H1 (cell line): ENCODE results near the gene NT5M. TPM values are rescaled to one million over a fixed set of nuclear protein-coding genes. Genes with fewer than 3 reads are reported as not detected.

Source experiments
- CTCF ChIA-PET: fragments of 300-600 bp; sonication (Branson Sonifier 250); formaldehyde crosslinking; loops from one replicate; lab custom pipeline; 2021; ENCODE audit not compliant: partially characterized antibody; lab: Charles Lee
- POLR2A ChIA-PET: fragments of 300-600 bp; sonication (Branson Sonifier 250); formaldehyde crosslinking; loops from one replicate; lab custom pipeline; 2021; ENCODE audit warnings: inconsistent platforms; ENCODE audit not compliant: partially characterized antibody; lab: Charles Lee
- DNase-seq, 2 experiments: peaks; one replicate each; pipeline versions ENCODE4 v3.0.0 to v3.0.0-alpha.2; 2010 to 2022; ENCODE audit warnings: low spot score in 2 of 2, low read depth in 1 of 2, mixed read lengths in 1 of 2
- FAIRE-seq: peaks from 2 replicates; lab custom pipeline; 2011; peaks lifted over from hg19 to GRCh38; lab: Jason Lieb, UNC
- H2AFZ ChIP-seq: 2 replicates; pipeline ENCODE4 v1.8.1; 2012; ENCODE audit warnings: low read length, inconsistent platforms
- H2AK5ac ChIP-seq: 2 replicates; pipeline ENCODE4 v1.6.1; 2013; ENCODE audit warnings: low read depth, low read length
- H2BK120ac ChIP-seq: replicated peaks from 2 replicates; pipeline ENCODE3; 2013; ENCODE audit warnings: low read depth, low read length, inconsistent platforms
- H2BK12ac ChIP-seq: 2 replicates; pipeline ENCODE4 v1.6.1; 2013; ENCODE audit warnings: low read depth, low read length
- H2BK15ac ChIP-seq: 2 replicates; pipeline ENCODE4 v1.6.1; 2013; ENCODE audit warnings: low read length
- H2BK20ac ChIP-seq: 2 replicates; pipeline ENCODE4 v1.6.1; 2013; ENCODE audit warnings: low read length
- H2BK5ac ChIP-seq: 2 replicates; pipeline ENCODE4 v1.6.1; 2013; ENCODE audit warnings: low read depth, low read length
- H3K14ac ChIP-seq: 2 replicates; pipeline ENCODE4 v1.6.1; 2013; ENCODE audit warnings: inconsistent platforms; ENCODE audit not compliant: insufficient read length
- H3K18ac ChIP-seq: 2 replicates; pipeline ENCODE4 v1.6.1; 2013; ENCODE audit warnings: low read length; ENCODE audit errors: extremely low read depth
- H3K23ac ChIP-seq: 2 replicates; pipeline ENCODE4 v1.6.1; 2013; ENCODE audit warnings: inconsistent platforms; ENCODE audit not compliant: insufficient read length
- H3K23me2 ChIP-seq: 2 replicates; pipeline ENCODE4 v1.6.1; 2013; ENCODE audit warnings: low read depth, low read length
- H3K27ac ChIP-seq: 2 replicates; pipeline ENCODE4 v1.6.1; 2011; ENCODE audit warnings: low read depth, low read length, inconsistent platforms
- H3K27me3 ChIP-seq, 4 experiments: replicated peaks in 1 of 4; 1 replicate in 1 of 4; 2 replicates in 3 of 4; pipeline versions ENCODE4 v1.6.1 to v1.8.1; 2011 to 2013; ENCODE audit warnings: low read length in 3 of 4, mild to moderate bottlenecking in 3 of 4, inconsistent platforms in 2 of 4, mixed read lengths in 2 of 4, moderate library complexity in 1 of 4; ENCODE audit not compliant: control insufficient read depth in 3 of 4, insufficient read depth in 3 of 4; ENCODE audit errors: extremely low read depth in 1 of 4
- H3K36me3 ChIP-seq, 4 experiments: 2 replicates each; pipeline versions ENCODE4 v1.6.1 to v1.8.1; 2011 to 2013; ENCODE audit warnings: mild to moderate bottlenecking in 4 of 4, low read length in 3 of 4, moderate library complexity in 2 of 4, control low read depth in 1 of 4, inconsistent platforms in 1 of 4; ENCODE audit not compliant: insufficient read depth in 4 of 4, control insufficient read depth in 2 of 4
- H3K4ac ChIP-seq: replicated peaks from 2 replicates; pipeline ENCODE3; 2013; ENCODE audit warnings: low read length, low read depth, mixed read lengths, inconsistent platforms; ENCODE audit not compliant: insufficient read length
- H3K4me1 ChIP-seq, 4 experiments: replicated peaks in 1 of 4; 1 replicate in 1 of 4; 2 replicates in 3 of 4; pipeline versions ENCODE4 v1.6.1 to v1.8.1; 2011 to 2013; ENCODE audit warnings: low read length in 3 of 4, inconsistent platforms in 2 of 4, mixed read lengths in 1 of 4; ENCODE audit not compliant: insufficient read depth in 4 of 4, control insufficient read depth in 3 of 4
- H3K4me2 ChIP-seq, 2 experiments: 2 replicates each; pipeline versions ENCODE4 v1.6.1 to v1.8.1; 2011 to 2013; ENCODE audit warnings: low read depth in 2 of 2, low read length in 2 of 2, control low read depth in 1 of 2, inconsistent platforms in 1 of 2, mild to moderate bottlenecking in 1 of 2; ENCODE audit not compliant: insufficient read depth in 1 of 2
- H3K4me3 ChIP-seq, 4 experiments: fragments of 200-600, 300-600 bp in 1 of 4; sonication (generic), shearing (Covaris generic), sonication (Bioruptor Twin) in 1 of 4; 2 replicates each; pipeline versions ENCODE4 v1.5.1 to v1.8.1; 2011 to 2016; ENCODE audit warnings: low read length in 4 of 4, low read depth in 3 of 4, control low read depth in 2 of 4, inconsistent platforms in 2 of 4, mild to moderate bottlenecking in 2 of 4, mixed read lengths in 1 of 4, moderate library complexity in 1 of 4; ENCODE audit not compliant: insufficient read depth in 2 of 4; ENCODE audit errors: extremely low read depth in 1 of 4
- H3K56ac ChIP-seq: replicated peaks from 2 replicates; pipeline ENCODE3; 2013; ENCODE audit warnings: low read depth, mild to moderate bottlenecking, mixed read lengths, low read length, inconsistent platforms; ENCODE audit not compliant: insufficient read length
- H3K79me1 ChIP-seq: 2 replicates; pipeline ENCODE4 v1.6.1; 2013; ENCODE audit warnings: low read depth, low read length, control low read depth
- H3K79me2 ChIP-seq, 2 experiments: 2 replicates each; pipeline versions ENCODE4 v1.6.1 to v1.8.1; 2012 to 2013; ENCODE audit warnings: low read length in 2 of 2, mild to moderate bottlenecking in 2 of 2, inconsistent platforms in 1 of 2; ENCODE audit not compliant: insufficient read depth in 2 of 2, control insufficient read depth in 1 of 2
- H3K9ac ChIP-seq, 4 experiments: replicated peaks in 1 of 4; 1 replicate in 1 of 4; 2 replicates in 3 of 4; pipeline versions ENCODE4 v1.6.1 to v1.8.1; 2011 to 2013; ENCODE audit warnings: low read depth in 3 of 4, low read length in 3 of 4, control low read depth in 2 of 4, mild to moderate bottlenecking in 2 of 4, moderate library complexity in 2 of 4, inconsistent platforms in 1 of 4; ENCODE audit errors: extremely low read depth in 1 of 4
- H3K9me3 ChIP-seq, 2 experiments: 2 replicates each; pipeline versions ENCODE4 v1.6.1 to v1.8.1; 2012 to 2013; ENCODE audit warnings: mild to moderate bottlenecking in 2 of 2, moderate library complexity in 2 of 2, control low read depth in 1 of 2, inconsistent platforms in 1 of 2, low read depth in 1 of 2, low read length in 1 of 2, mixed read lengths in 1 of 2; ENCODE audit not compliant: insufficient read depth in 2 of 2
- H4K20me1 ChIP-seq, 2 experiments: replicated peaks in 1 of 2; 2 replicates each; pipeline versions ENCODE3 to v1.8.1; 2011 to 2013; ENCODE audit warnings: inconsistent platforms in 2 of 2, low read length in 2 of 2, mild to moderate bottlenecking in 1 of 2; ENCODE audit not compliant: insufficient read depth in 2 of 2, control insufficient read depth in 1 of 2
- H4K5ac ChIP-seq: 2 replicates; pipeline ENCODE4 v1.6.1; 2013; ENCODE audit warnings: low read length, low read depth, mixed read lengths, inconsistent platforms; ENCODE audit not compliant: insufficient read length
- H4K8ac ChIP-seq: 2 replicates; pipeline ENCODE4 v1.8.0; 2013; ENCODE audit warnings: mild to moderate bottlenecking, moderate library complexity, low read length, inconsistent platforms; ENCODE audit not compliant: insufficient read depth; ENCODE audit errors: extremely low read depth
- H4K91ac ChIP-seq: replicated peaks from 2 replicates; pipeline ENCODE3; 2013; ENCODE audit warnings: low read length, mixed read lengths, inconsistent platforms; ENCODE audit not compliant: insufficient read length
- KDM1A ChIP-seq: fragments of 200-600, 300-600 bp; sonication (generic); IDR thresholded peaks from 2 replicates; pipeline ENCODE4 v1.7.1; 2016; ENCODE audit warnings: mild to moderate bottlenecking, low read length, borderline replicate concordance
- NRF1 ChIP-seq: IDR thresholded peaks from 2 replicates; pipeline ENCODE4 v1.6.1; 2011; ENCODE audit warnings: mild to moderate bottlenecking, low read depth, low read length, improper control_type of control experiment
- WGBS, 2 experiments: shearing (Covaris generic) in 1 of 2; methylation state at CpG; one replicate each; pipeline versions ENCODE4 v1.1.6 to v1.1.7; 2013 to 2015; ENCODE audit warnings: low lambda C conversion rate in 2 of 2, mixed read lengths in 2 of 2, inconsistent platforms in 1 of 2, low coverage in 1 of 2, missing lambda C conversion rate in 1 of 2; ENCODE audit not compliant: insufficient replicate concordance in 2 of 2, insufficient coverage in 1 of 2, insufficient read length in 1 of 2; ENCODE audit errors: extremely low coverage in 1 of 2, missing lambda C conversion rate in 1 of 2; 5-methylcytosine and 5-hydroxymethylcytosine counted together
- polyA plus RNA-seq, 7 experiments: library from polyadenylated mRNA; depleted of rRNA in 3 of 7; stranded (reverse) in 5 of 7; unstranded in 2 of 7; fragments of >200 nt in 5 of 7; fragments of 200-250 nt in 2 of 7; gene quantifications; 1 replicate in 5 of 7; 2 replicates in 1 of 7; 4 replicates in 1 of 7; pipeline versions ENCODE4 v1.2.1 to v1.2.3, GENCODE V29; 2011 to 2013; ENCODE audit warnings: missing spikeins in 2 of 7, mixed read lengths in 2 of 7
- total RNA-seq: library from RNA; stranded (reverse); fragmentation: NEBNext Ultra II Directional; extraction: Animal tissue kit (Norgen Biotek cat#: 25700); gene quantifications from 2 replicates; pipeline ENCODE4 v1.2.1, GENCODE V29; 2021

The NT5M gene
- total and polyA plus RNA-seq, 2 of the 8 experiments (the other 6 are each of a cell fraction or from before 2014, with no cell fraction given), result 7.6 to 18.2 TPM

- TF ChIP-seq KDM1A, result peak; percentile 29; the same call in 1 of the 2 replicates
- TF ChIP-seq NRF1, result no peak
- Histone ChIP-seq H3K4me3 (no peak overlapping the region), H2BK12ac (no peak overlapping the region), H2BK120ac (no peak overlapping the region), H3K36me3 (no peaks in the 10 kb centered on the region), H4K91ac (no peak overlapping the region), H2AFZ (no peak overlapping the region), H3K18ac (no peak overlapping the region), H3K79me2 (no peaks in the 10 kb centered on the region), H2BK5ac (no peak overlapping the region), H3K9ac (0 out of 7 replicates have a peak overlapping the region, but pooled peaks of 1 of the 4 experiments have one; percentile 21), H3K14ac (no peak overlapping the region), H3K56ac (no peak overlapping the region), H4K8ac (no peak overlapping the region), H2AK5ac (no peak overlapping the region), H3K23ac (no peak overlapping the region), H3K79me1 (no peaks in the 10 kb centered on the region), H3K4ac (no peak overlapping the region), H3K9me3 (no peaks in the 10 kb centered on the region), H3K27me3 (no peaks in the 10 kb centered on the region; a peak in 2 of 7 replicates), H3K27ac (no peak overlapping the region), H4K20me1 (no peaks in the 10 kb centered on the region), H2BK20ac (no peak overlapping the region), H2BK15ac (no peak overlapping the region), H3K4me1 (no peaks in the 10 kb centered on the region; a peak in 1 of 7 replicates), H4K5ac (no peak overlapping the region), H3K23me2 (no peaks in the 10 kb centered on the region), H3K4me2 (no peak overlapping the region)
- FAIRE-seq, result no peak
- no peak for DNase-seq
- CTCF ChIA-PET, result interaction anchor here (0.6 to 1.7 kb wide), 6 partner anchors 15 to 426 kb away, joined by 3 to 4 read pairs (median 4); partner anchors contain the start of gene RASD1
- WGBS, 2 experiments, result 83% methylated on average over 3 of the region's 3 CpGs; no CpG with 5 or more reads in 1 of the 2 experiments
- POLR2A ChIA-PET, result interaction anchor here (0.5 to 0.9 kb wide), 2 partner anchors 9 to 159 kb away, joined by 3 read pairs; no protein-coding TSS in a partner anchor
Measured at GRCh38 chr17:17382065-17382459, 78.9 kb downstream of the NT5M start.
